ENCODE measurements around the gene OSGIN1.

- TF ChIP-seq CTCF (IDR thresholded peaks at IDR 0.05): no peak
- no peak for TF ChIP-seq EP300 (IDR thresholded peaks at IDR 0.05)
Observed at GRCh38 chr16:83945587-83945986, 7.5 kb upstream of the OSGIN1 start.

Measured in stomach (tissue), 4 donors.